Measurements from ENCODE around the gene PPP1R27. TPM values are rescaled to one million over a fixed set of nuclear protein-coding genes. Genes with fewer than 3 reads are reported as not detected.

Gene PPP1R27
- total and polyA plus RNA-seq, 2 donors (not counting 3 experiments of a cell fraction or from before 2014, with no cell fraction given) = not detected

GRCh38 chr17:81858967-81859905 lies 24.4 kb upstream of the PPP1R27 start:
- Histone ChIP-seq H3K36me3 (ENCODE audit: control insufficient read depth in 2 of 2, extremely low read depth in 1 of 2, insufficient read depth in 2 of 2, low read length in 2 of 2) (peaks cover 8 to 26% of the 10 kb centered on the region in 2 experiments), H3K79me2 (ENCODE audit: control insufficient read depth, insufficient read depth, low read length) (peaks cover 52% of the 10 kb centered on the region), H3K27ac (ENCODE audit: insufficient read depth, low read depth, low read length) (peak overlapping the region; percentile 45), H3K4me2 (ENCODE audit: insufficient read depth, low read length) (peak overlapping the region; percentile 66), H3K9ac (replicated peaks; ENCODE audit: extremely low read depth, insufficient read depth, low read length) (peak overlapping the region; percentile 84), H3K9me3 (replicated peaks; ENCODE audit: control insufficient read depth, insufficient read depth, low read length) (no peaks in the 10 kb centered on the region), H3K4me3 (replicated peaks in 1 of 3; ENCODE audit: insufficient read depth in 1 of 3, low read depth in 1 of 3, low read length in 3 of 3) (peak overlapping the region; percentile 60 to 97 (median 76)), H3K27me3 (ENCODE audit: control insufficient read depth in 2 of 2, insufficient read depth in 2 of 2, low read length in 2 of 2) (no peaks in the 10 kb centered on the region), H3K4me1 (ENCODE audit: control insufficient read depth, extremely low read depth, insufficient read depth, low read length) (peaks cover 20% of the 10 kb centered on the region), H2AFZ (ENCODE audit: low read depth, low read length) (no peak overlapping the region), H4K20me1 (replicated peaks; ENCODE audit: control insufficient read depth, extremely low read depth, insufficient read depth, low read length) (no peaks in the 10 kb centered on the region), H3K9me1 (replicated peaks; ENCODE audit: control insufficient read depth, extremely low read depth, insufficient read depth, low read length) (no peaks in the 10 kb centered on the region)
- DNase-seq (ENCODE audit: low read depth, low spot score) (no peak), FAIRE-seq (peak; percentile 79)
- CTCF ChIA-PET = interaction anchor here (1.0 kb wide), 1 partner anchor 37 kb away, joined by 3 read pairs; no protein-coding TSS in a partner anchor
- TSS peak; percentile 35 for BruUV-seq (replicated peaks)
- dilution Hi-C loops (cut with MboI; ENCODE audit: extremely low pct_ligation_motif_present, low sequenced_read_pairs) (no loop called here), intact Hi-C loops (cut with micrococcal nuclease) (no loop called here)
- no peak for TF ChIP-seq MAX (IDR thresholded peaks at IDR 0.05; ENCODE audit: insufficient read depth, insufficient read length)
- no peak for TF ChIP-seq POLR2AphosphoS5 (IDR thresholded peaks at IDR 0.05; ENCODE audit: insufficient read depth, low read depth, low read length)
- TF ChIP-seq FOS (IDR thresholded peaks at IDR 0.05; ENCODE audit: borderline replicate concordance, insufficient read depth, low read length) = no peak
- no peak for TF ChIP-seq EZH2 (IDR thresholded peaks at IDR 0.05; ENCODE audit: borderline replicate concordance, low read depth, low read length, severe bottlenecking)
- POLR2A ChIA-PET = no interaction called here

Data from endothelial cell of umbilical vein (primary cell).